NCI-H524 (cell line): ENCODE measurements around the gene KIAA0586.
A peak's percentile ranks its signal among the peaks of the same experiment; 100 is the strongest.
"Not testable (repeated sequence)": the region's sequence is repeated elsewhere in the genome, so short reads cannot be mapped to it uniquely, and the experiment has no call there.

Experiments
- DNase-seq, 2 experiments: peaks; one replicate each; lab custom pipeline; 2025; lab: John Stamatoyannopoulos, UW

Gene KIAA0586

GRCh38 chr14:58464652-58465051 lies 37.1 kb downstream of the KIAA0586 start:
- no peak for DNase-seq

GRCh38 chr14:58465421-58465820 lies 37.9 kb downstream of the KIAA0586 start:
- no peak for DNase-seq

- DNase-seq = no peak
Measured at GRCh38 chr14:58466459-58466858, 38.9 kb downstream of the KIAA0586 start.

- no peak for DNase-seq
Measured at GRCh38 chr14:58467575-58467974, 40.1 kb downstream of the KIAA0586 start.

GRCh38 chr14:58469309-58469708 lies 41.8 kb downstream of the KIAA0586 start:
- no peak for DNase-seq

GRCh38 chr14:58476320-58476719 lies 48.8 kb downstream of the KIAA0586 start:
- no peak for DNase-seq

- DNase-seq = no peak
Measured at GRCh38 chr14:58477653-58478052, 50.1 kb downstream of the KIAA0586 start.

- DNase-seq = not testable (repeated sequence)
Measured at GRCh38 chr14:58478329-58478728, 50.8 kb downstream of the KIAA0586 start.

- DNase-seq = no peak
Measured at GRCh38 chr14:58479975-58480374, 52.5 kb downstream of the KIAA0586 start.

- no peak for DNase-seq
Measured at GRCh38 chr14:58484176-58484575, 56.7 kb downstream of the KIAA0586 start.

GRCh38 chr14:58488550-58488949 lies 61.0 kb downstream of the KIAA0586 start:
- no peak for DNase-seq

GRCh38 chr14:58491593-58491992 lies 64.1 kb downstream of the KIAA0586 start:
- DNase-seq = no peak

GRCh38 chr14:58492044-58492443 lies 64.5 kb downstream of the KIAA0586 start:
- DNase-seq = no peak

- DNase-seq = peak; percentile 39 to 84
Measured at GRCh38 chr14:58501214-58501816, 73.8 kb downstream of the KIAA0586 start.

GRCh38 chr14:58513272-58513671 lies 85.8 kb downstream of the KIAA0586 start:
- no peak for DNase-seq

GRCh38 chr14:58517592-58517991 lies 90.1 kb downstream of the KIAA0586 start:
- no peak for DNase-seq

- DNase-seq = not testable (repeated sequence)
Measured at GRCh38 chr14:58525691-58526090, 98.2 kb downstream of the KIAA0586 start.

GRCh38 chr14:58533446-58533845 lies 105.9 kb downstream of the KIAA0586 start:
- DNase-seq = no peak

GRCh38 chr14:58535044-58535443 lies 107.5 kb downstream of the KIAA0586 start:
- no peak for DNase-seq

- peak in 1 of 2 experiments; percentile 18 for DNase-seq
Measured at GRCh38 chr14:58537004-58537403, 109.5 kb downstream of the KIAA0586 start.

GRCh38 chr14:58540749-58541632 lies 113.5 kb downstream of the KIAA0586 start:
- no peak for DNase-seq

GRCh38 chr14:58541633-58542022 lies 114.1 kb downstream of the KIAA0586 start:
- no peak for DNase-seq

- DNase-seq = no peak
Measured at GRCh38 chr14:58543253-58543652, 115.7 kb downstream of the KIAA0586 start.
